Activated T-cell treated with anti-CD3 and anti-CD28 coated beads, Interleukin-2, amount 50 U/mL, for 72 hours (primary cell): ENCODE results near the gene GTF2IRD1. TPM values are rescaled to one million over a fixed set of nuclear protein-coding genes. Genes with fewer than 3 reads are reported as not detected.
"Not testable (repeated sequence)": the region's sequence is repeated elsewhere in the genome, so short reads cannot be mapped to it uniquely, and the experiment has no call there.

Experiments
- ATAC-seq, 2 donors: fragments of 150-1000 bp; cut with Tn5 transposase; replicated peaks in 1 of 2; 2 replicates each; pipeline ENCODE4 v1.10.0; 2021; ENCODE audit warnings: moderate library complexity in 2 of 2, mild to moderate bottlenecking in 1 of 2
- DNase-seq, 2 donors: peaks; one replicate each; pipeline ENCODE4 v3.0.0; 2021 to 2022; ENCODE audit warnings: mixed read lengths in 1 of 2
- H3K27ac Mint-ChIP-seq: one replicate; pipeline ENCODE4 v1.8.0; 2022; ENCODE audit warnings: mild to moderate bottlenecking, moderate library complexity, mixed read lengths
- H3K27me3 Mint-ChIP-seq: one replicate; pipeline ENCODE4 v1.8.0; 2022; ENCODE audit warnings: low read depth, mixed read lengths
- H3K36me3 Mint-ChIP-seq, 2 donors: one replicate each; pipeline ENCODE4 v1.8.0; 2022; ENCODE audit warnings: mixed read lengths in 2 of 2, mild to moderate bottlenecking in 1 of 2; ENCODE audit not compliant: insufficient read depth in 2 of 2
- H3K4me1 Mint-ChIP-seq: one replicate; pipeline ENCODE4 v1.8.0; 2022; ENCODE audit warnings: low read depth, mixed read lengths
- H3K4me3 Mint-ChIP-seq, 2 donors: one replicate each; pipeline ENCODE4 v1.8.0; 2022; ENCODE audit warnings: mild to moderate bottlenecking in 2 of 2, mixed read lengths in 2 of 2, moderate library complexity in 2 of 2
- H3K9me3 Mint-ChIP-seq, 2 donors: one replicate each; pipeline ENCODE4 v1.8.0; 2022; ENCODE audit warnings: mixed read lengths in 2 of 2
- total RNA-seq, 2 donors: library from RNA; stranded (reverse); gene quantifications; one replicate each; pipeline ENCODE4 v1.2.3, GENCODE V29; 2022

The GTF2IRD1 gene
- total RNA-seq: 1 to 10 TPM; 3.1 to 4.6 TPM

DNA sequence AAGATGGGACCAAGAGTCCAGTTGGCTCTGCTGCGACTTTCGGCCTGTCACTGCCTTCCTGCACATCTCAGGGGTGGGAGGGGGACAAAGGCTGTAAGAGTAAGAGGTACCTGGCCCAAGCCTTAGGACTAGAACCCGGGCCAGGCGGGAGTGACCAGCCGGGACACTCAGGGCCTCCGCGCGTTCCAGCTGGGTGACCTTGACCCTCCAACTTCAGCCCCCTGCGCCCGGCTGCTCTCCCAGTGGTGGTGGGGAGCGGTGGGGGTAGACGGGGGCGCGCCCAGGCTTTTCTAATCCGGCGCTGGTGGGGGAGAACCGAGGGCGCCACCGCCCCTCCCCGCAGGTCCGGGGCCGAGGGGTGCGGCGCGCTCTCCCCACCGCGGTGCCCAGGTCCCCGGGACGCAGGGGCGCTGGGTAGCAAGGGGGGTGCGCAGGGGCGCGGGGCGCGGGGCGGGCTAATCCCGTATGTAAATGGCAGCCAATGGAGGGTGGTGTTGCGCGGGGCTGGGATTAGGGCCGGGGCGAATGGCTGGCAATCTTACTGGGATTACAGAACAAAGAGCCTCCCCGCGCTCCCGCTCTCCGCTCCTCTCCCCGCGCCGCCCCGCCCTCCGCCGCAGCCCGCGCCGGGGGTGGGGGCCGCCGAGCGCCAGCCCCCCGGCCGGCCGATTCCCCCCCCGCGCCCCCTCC, at the start of gene GTF2IRD1:
GTF2IRD1 (plus strand) TSS at position 585 of the 690 bp plus-strand sequence. CDS start 54,175 bp downstream, outside the sequence.
- peak within 1 kb of the TSS; percentile 91 for H3K27ac Mint-ChIP-seq
- DNase-seq (peak; percentile 51 to 53), ATAC-seq (peak; percentile 24 to 35)
- peaks cover 7% of the 10 kb centered on the region for H3K27me3 Mint-ChIP-seq
- peaks cover 15% of the 10 kb centered on the region for H3K4me1 Mint-ChIP-seq
- H3K9me3 Mint-ChIP-seq: no peaks in the 10 kb centered on the region
- H3K4me3 Mint-ChIP-seq: peak within 1 kb of the TSS; percentile 85 to 88
- peaks cover 0 to 6% of the 10 kb centered on the region in 2 donors for H3K36me3 Mint-ChIP-seq

DNA sequence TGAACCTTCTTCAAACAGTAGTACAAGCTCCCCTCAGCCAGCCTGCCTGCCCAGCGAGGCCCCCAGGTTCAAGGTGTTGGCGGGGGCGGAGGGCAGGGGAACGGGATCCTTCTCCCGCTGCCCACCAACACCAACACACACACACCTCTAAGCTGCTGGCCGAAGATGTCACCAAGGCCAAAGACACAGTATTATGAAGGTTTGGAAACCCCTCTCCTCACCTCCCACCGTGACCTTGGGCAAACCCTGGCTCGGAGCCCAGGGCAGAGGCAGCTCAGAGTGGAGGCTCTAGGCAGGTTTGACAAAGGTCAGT, 49.4 kb upstream of the GTF2IRD1 start:
- DNase-seq (no peak), ATAC-seq (no peak)
- Mint-ChIP-seq H3K27ac (no peak overlapping the region), H3K36me3 (no peaks in the 10 kb centered on the region), H3K27me3 (no peaks in the 10 kb centered on the region), H3K4me3 (no peak overlapping the region), H3K9me3 (no peaks in the 10 kb centered on the region), H3K4me1 (no peaks in the 10 kb centered on the region)

GRCh38 chr7:74404741-74405140, 49.0 kb upstream of the GTF2IRD1 start:
- Mint-ChIP-seq H3K27ac (no peak overlapping the region), H3K9me3 (no peaks in the 10 kb centered on the region), H3K4me3 (no peak overlapping the region), H3K27me3 (no peaks in the 10 kb centered on the region), H3K36me3 (no peaks in the 10 kb centered on the region), H3K4me1 (no peaks in the 10 kb centered on the region)
- ATAC-seq (no peak), DNase-seq (no peak)

- H3K27ac Mint-ChIP-seq: no peak overlapping the region
- no peaks in the 10 kb centered on the region for H3K4me1 Mint-ChIP-seq
- no peaks in the 10 kb centered on the region for H3K27me3 Mint-ChIP-seq
- H3K9me3 Mint-ChIP-seq: no peaks in the 10 kb centered on the region
- DNase-seq: no peak
- H3K4me3 Mint-ChIP-seq: no peak overlapping the region
- no peaks in the 10 kb centered on the region for H3K36me3 Mint-ChIP-seq
- ATAC-seq: no peak
Measured at GRCh38 chr7:74405191-74405898, 48.4 kb upstream of the GTF2IRD1 start.

DNA sequence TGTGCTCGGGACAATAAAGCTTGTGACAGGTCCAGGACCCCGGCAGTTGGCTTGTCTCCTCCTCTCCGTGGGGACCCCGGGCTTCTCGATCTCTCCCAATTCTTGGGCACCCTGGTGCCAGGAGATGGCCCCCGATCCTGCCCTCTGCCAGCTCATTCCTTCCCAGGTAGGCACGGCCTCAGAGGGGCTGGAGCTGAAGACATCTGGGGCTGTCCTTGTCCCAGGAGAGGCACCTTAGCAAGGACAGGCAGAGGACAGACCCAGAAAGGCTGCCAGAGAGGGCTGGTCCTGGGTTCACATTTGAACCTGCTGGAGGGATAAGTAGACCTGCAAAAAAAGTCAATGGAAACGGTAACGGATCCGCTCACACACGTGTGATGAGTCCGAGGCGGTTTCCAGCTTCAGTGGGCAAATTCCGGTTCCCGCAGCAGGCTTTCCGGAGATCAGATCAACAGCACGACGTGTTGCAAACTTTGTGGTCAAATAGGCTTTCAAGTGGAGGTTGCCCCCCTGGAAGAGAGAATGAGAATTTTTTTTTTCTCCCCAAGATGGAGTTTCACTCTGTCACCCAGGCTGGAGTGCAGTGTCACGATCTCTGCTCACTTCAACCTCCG, 47.7 kb upstream of the GTF2IRD1 start:
- Mint-ChIP-seq H3K9me3 (no peaks in the 10 kb centered on the region), H3K27me3 (no peaks in the 10 kb centered on the region), H3K27ac (no peak overlapping the region), H3K36me3 (no peaks in the 10 kb centered on the region), H3K4me1 (no peaks in the 10 kb centered on the region), H3K4me3 (no peak overlapping the region)
- no peak for DNase-seq
- ATAC-seq: no peak

- Mint-ChIP-seq H3K27me3 (no peaks in the 10 kb centered on the region), H3K27ac (no peak overlapping the region), H3K4me1 (no peaks in the 10 kb centered on the region), H3K4me3 (no peak overlapping the region), H3K36me3 (no peaks in the 10 kb centered on the region), H3K9me3 (no peaks in the 10 kb centered on the region)
- ATAC-seq: no peak
- no peak for DNase-seq
Measured at GRCh38 chr7:74407958-74408357, 45.7 kb upstream of the GTF2IRD1 start.

GRCh38 chr7:74409571-74409970, 44.1 kb upstream of the GTF2IRD1 start:
- Mint-ChIP-seq H3K27ac (no peak overlapping the region), H3K4me3 (no peak overlapping the region), H3K27me3 (no peaks in the 10 kb centered on the region), H3K4me1 (no peaks in the 10 kb centered on the region), H3K9me3 (no peaks in the 10 kb centered on the region), H3K36me3 (no peaks in the 10 kb centered on the region)
- DNase-seq (no peak), ATAC-seq (no peak)

GRCh38 chr7:74410772-74411171, 42.9 kb upstream of the GTF2IRD1 start:
- H3K4me3 Mint-ChIP-seq: no peak overlapping the region
- no peaks in the 10 kb centered on the region for H3K27me3 Mint-ChIP-seq
- no peak for DNase-seq
- no peak overlapping the region for H3K27ac Mint-ChIP-seq
- H3K9me3 Mint-ChIP-seq: no peaks in the 10 kb centered on the region
- H3K36me3 Mint-ChIP-seq: no peaks in the 10 kb centered on the region
- no peak for ATAC-seq
- no peaks in the 10 kb centered on the region for H3K4me1 Mint-ChIP-seq

DNA sequence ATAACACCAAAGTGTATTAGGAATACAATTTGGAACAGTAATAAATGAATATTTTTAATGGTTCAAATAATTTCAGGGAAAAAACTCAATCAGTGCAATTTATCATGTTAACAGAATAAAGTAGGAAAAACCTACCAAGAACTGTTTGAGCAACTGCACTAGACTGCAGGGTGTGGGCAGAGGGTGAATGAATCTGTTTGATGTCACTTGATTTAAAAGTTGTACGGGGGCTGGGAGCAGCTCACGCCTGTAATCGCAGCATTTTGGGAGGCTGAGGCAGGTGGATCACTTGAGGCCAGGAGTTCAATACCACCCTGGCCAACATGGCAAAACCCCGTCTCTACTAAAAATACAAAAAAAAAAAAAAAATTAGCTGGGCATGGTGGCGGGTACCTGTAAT, 42.1 kb upstream of the GTF2IRD1 start:
- not testable (repeated sequence) for H3K4me1 Mint-ChIP-seq, H3K27me3 Mint-ChIP-seq, H3K27ac Mint-ChIP-seq, DNase-seq, H3K36me3 Mint-ChIP-seq, H3K9me3 Mint-ChIP-seq, H3K4me3 Mint-ChIP-seq, ATAC-seq

- H3K4me1 Mint-ChIP-seq: no peaks in the 10 kb centered on the region
- no peak overlapping the region for H3K27ac Mint-ChIP-seq
- no peaks in the 10 kb centered on the region for H3K9me3 Mint-ChIP-seq
- ATAC-seq (no peak), DNase-seq (no peak)
- H3K27me3 Mint-ChIP-seq: no peaks in the 10 kb centered on the region
- H3K36me3 Mint-ChIP-seq: no peaks in the 10 kb centered on the region
- no peak overlapping the region for H3K4me3 Mint-ChIP-seq
Measured at GRCh38 chr7:74412056-74412455, 41.6 kb upstream of the GTF2IRD1 start.

GRCh38 chr7:74412603-74413002, 41.1 kb upstream of the GTF2IRD1 start:
- H3K27ac Mint-ChIP-seq: no peak overlapping the region

DNA sequence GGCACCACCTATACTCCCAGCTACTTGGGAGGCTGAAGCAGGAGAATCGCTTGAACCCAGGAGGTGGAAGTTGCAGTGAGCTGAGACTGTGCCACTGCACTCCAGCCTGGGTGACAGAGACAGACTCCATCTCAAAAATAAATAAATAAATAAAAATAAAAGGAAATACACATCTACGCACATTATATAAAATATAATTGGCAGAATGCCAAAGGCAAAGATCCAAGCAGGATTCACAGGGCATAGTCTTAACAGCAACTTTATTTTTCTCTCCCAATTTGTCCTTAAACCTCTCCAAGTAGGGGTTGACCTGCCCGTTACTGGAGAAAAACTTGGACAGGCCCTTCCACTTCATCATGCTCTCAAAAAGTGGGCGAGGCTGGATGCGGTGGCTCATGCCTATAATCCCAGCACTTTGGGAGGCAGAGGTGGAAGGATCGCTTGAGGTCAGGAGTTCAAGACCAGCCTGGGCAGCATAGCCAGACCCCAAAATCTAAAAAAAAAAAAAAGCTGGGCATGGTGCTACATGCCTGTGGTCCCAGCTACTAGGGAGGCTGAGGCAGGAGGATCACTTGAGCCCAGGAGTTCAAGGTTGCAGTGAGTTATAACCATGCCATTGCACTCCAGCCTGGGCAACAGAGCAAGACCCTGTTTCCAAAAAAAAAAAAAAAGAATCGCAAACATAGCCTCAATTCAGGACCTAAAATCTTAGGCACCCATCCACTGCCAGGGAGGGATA, 38.9 kb upstream of the GTF2IRD1 start:
- not testable (repeated sequence) for H3K4me1 Mint-ChIP-seq, H3K4me3 Mint-ChIP-seq, H3K9me3 Mint-ChIP-seq, H3K36me3 Mint-ChIP-seq, H3K27me3 Mint-ChIP-seq, ATAC-seq, H3K27ac Mint-ChIP-seq, DNase-seq

More at GRCh38 chr7:74412603-74413002, 41.1 kb upstream of the GTF2IRD1 start:
- no peaks in the 10 kb centered on the region for H3K9me3 Mint-ChIP-seq
- H3K36me3 Mint-ChIP-seq: no peaks in the 10 kb centered on the region
- no peaks in the 10 kb centered on the region for H3K4me1 Mint-ChIP-seq
- ATAC-seq (no peak), DNase-seq (no peak)
- no peak overlapping the region for H3K4me3 Mint-ChIP-seq
- no peaks in the 10 kb centered on the region for H3K27me3 Mint-ChIP-seq

DNA sequence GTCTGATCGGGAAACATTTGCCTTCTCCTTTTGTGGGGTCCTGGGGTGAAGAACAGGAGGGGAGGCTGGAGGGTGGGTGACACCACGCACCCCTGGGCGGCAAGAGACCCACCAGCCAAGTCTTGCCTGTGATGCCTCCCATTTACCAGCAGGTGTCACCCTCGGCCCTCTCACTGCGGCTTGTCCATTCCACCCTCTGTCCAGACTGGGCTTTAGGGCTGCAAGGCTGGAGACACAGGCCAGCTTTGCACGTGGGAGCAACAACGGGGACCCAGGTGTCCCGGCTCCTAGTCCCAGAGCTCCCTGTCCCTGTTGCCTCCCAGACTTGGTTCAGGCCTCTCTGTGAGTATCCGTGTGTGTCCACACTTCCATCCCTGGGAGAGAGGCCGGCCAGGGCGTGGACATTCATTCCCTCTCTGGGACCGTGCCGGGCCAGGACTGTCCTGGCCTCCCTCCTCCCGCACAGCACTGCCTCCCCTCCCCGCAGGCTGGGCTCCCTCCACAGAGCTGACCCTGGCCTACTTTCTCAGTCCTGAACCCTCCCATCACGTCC, 36.2 kb upstream of the GTF2IRD1 start:
- Mint-ChIP-seq H3K4me1 (no peaks in the 10 kb centered on the region), H3K27ac (no peak overlapping the region), H3K36me3 (no peaks in the 10 kb centered on the region), H3K4me3 (no peak overlapping the region), H3K9me3 (no peaks in the 10 kb centered on the region), H3K27me3 (no peaks in the 10 kb centered on the region)
- peak; percentile 55 to 69 for ATAC-seq
- DNase-seq: peak; percentile 55 to 66
